Effector memory CD4-positive, alpha-beta T cell (primary cell): ENCODE data around the gene AKT2.

Experiments used
- DNase-seq, 3 donors: peaks; one replicate each; pipeline ENCODE4 v3.0.0-alpha.2; 2020
- H3K27ac ChIP-seq: 2 replicates; pipeline ENCODE4 v1.7.0; 2013; ENCODE audit warnings: mild to moderate bottlenecking, low read length, moderate library complexity; ENCODE audit not compliant: insufficient read depth, poor library complexity, severe bottlenecking
- H3K27me3 ChIP-seq: replicated peaks from 2 replicates; pipeline ENCODE4 v1.7.0; 2013; ENCODE audit warnings: mild to moderate bottlenecking, low read length; ENCODE audit not compliant: insufficient read depth, control insufficient read depth, poor library complexity, severe bottlenecking
- H3K36me3 ChIP-seq: 2 replicates; pipeline ENCODE4 v1.7.0; 2013; ENCODE audit warnings: mild to moderate bottlenecking, low read length, moderate library complexity; ENCODE audit not compliant: control insufficient read depth, insufficient read depth
- H3K4me1 ChIP-seq: 2 replicates; pipeline ENCODE4 v1.7.0; 2013; ENCODE audit warnings: low read length, mild to moderate bottlenecking; ENCODE audit not compliant: control insufficient read depth, insufficient read depth, poor library complexity, severe bottlenecking
- H3K4me3 ChIP-seq: 2 replicates; pipeline ENCODE4 v1.7.0; 2013; ENCODE audit warnings: low read length, low read depth, mild to moderate bottlenecking; ENCODE audit not compliant: insufficient read depth, poor library complexity, severe bottlenecking
- H3K9me3 ChIP-seq: 2 replicates; pipeline ENCODE4 v1.7.0; 2013; ENCODE audit warnings: mild to moderate bottlenecking, low read length, moderate library complexity; ENCODE audit not compliant: control insufficient read depth

The AKT2 gene

GRCh38 chr19:40213251-40213829 is 71.8 kb downstream of the AKT2 start:
- Histone ChIP-seq H3K9me3 (no peaks in the 10 kb centered on the region), H3K27me3 (peaks cover 24% of the 10 kb centered on the region), H3K27ac (no peak overlapping the region), H3K4me3 (no peak overlapping the region), H3K36me3 (no peaks in the 10 kb centered on the region), H3K4me1 (peaks cover 4% of the 10 kb centered on the region)
- no peak for DNase-seq

GRCh38 chr19:40210889-40211288 is 74.3 kb downstream of the AKT2 start:
- H3K9me3 ChIP-seq, result no peaks in the 10 kb centered on the region
- DNase-seq, result no peak
- H3K27me3 ChIP-seq, result peaks cover 2% of the 10 kb centered on the region
- no peaks in the 10 kb centered on the region for H3K4me1 ChIP-seq
- no peak overlapping the region for H3K27ac ChIP-seq
- no peaks in the 10 kb centered on the region for H3K36me3 ChIP-seq
- H3K4me3 ChIP-seq, result no peak overlapping the region

GRCh38 chr19:40208602-40209001 is 76.5 kb downstream of the AKT2 start:
- no peak overlapping the region for H3K4me3 ChIP-seq
- H3K9me3 ChIP-seq, result no peaks in the 10 kb centered on the region
- DNase-seq, result no peak
- no peaks in the 10 kb centered on the region for H3K36me3 ChIP-seq
- H3K27me3 ChIP-seq, result no peaks in the 10 kb centered on the region
- H3K27ac ChIP-seq, result no peak overlapping the region
- H3K4me1 ChIP-seq, result no peaks in the 10 kb centered on the region

- Histone ChIP-seq H3K4me1 (no peaks in the 10 kb centered on the region), H3K27me3 (no peaks in the 10 kb centered on the region), H3K27ac (no peak overlapping the region), H3K9me3 (no peaks in the 10 kb centered on the region), H3K4me3 (no peak overlapping the region), H3K36me3 (no peaks in the 10 kb centered on the region)
- DNase-seq, result no peak
Observed at GRCh38 chr19:40205760-40206159, 79.4 kb downstream of the AKT2 start.

GRCh38 chr19:40204381-40204780 is 80.8 kb downstream of the AKT2 start:
- DNase-seq, result no peak
- no peaks in the 10 kb centered on the region for H3K27me3 ChIP-seq
- H3K4me1 ChIP-seq, result no peaks in the 10 kb centered on the region
- no peak overlapping the region for H3K27ac ChIP-seq
- no peak overlapping the region for H3K4me3 ChIP-seq
- no peaks in the 10 kb centered on the region for H3K36me3 ChIP-seq
- no peaks in the 10 kb centered on the region for H3K9me3 ChIP-seq

GRCh38 chr19:40200341-40201099 is 84.6 kb downstream of the AKT2 start:
- Histone ChIP-seq H3K4me3 (no peak overlapping the region), H3K9me3 (no peaks in the 10 kb centered on the region), H3K27ac (no peak overlapping the region), H3K36me3 (no peaks in the 10 kb centered on the region), H3K4me1 (no peaks in the 10 kb centered on the region), H3K27me3 (no peaks in the 10 kb centered on the region)
- DNase-seq, result no peak

- H3K27ac ChIP-seq, result no peak overlapping the region
- no peaks in the 10 kb centered on the region for H3K36me3 ChIP-seq
Observed at GRCh38 chr19:40198272-40198990, 86.7 kb downstream of the AKT2 start.

GRCh38 chr19:40193587-40193849 is 91.6 kb downstream of the AKT2 start:
- Histone ChIP-seq H3K27me3 (no peaks in the 10 kb centered on the region), H3K4me1 (peaks cover 12% of the 10 kb centered on the region), H3K4me3 (no peak overlapping the region), H3K9me3 (no peaks in the 10 kb centered on the region), H3K36me3 (no peaks in the 10 kb centered on the region), H3K27ac (no peak overlapping the region)
- no peak for DNase-seq

More at GRCh38 chr19:40198272-40198990, 86.7 kb downstream of the AKT2 start:
- no peaks in the 10 kb centered on the region for H3K4me1 ChIP-seq
- H3K27me3 ChIP-seq, result no peaks in the 10 kb centered on the region
- no peak overlapping the region for H3K4me3 ChIP-seq
- DNase-seq, result no peak
- no peaks in the 10 kb centered on the region for H3K9me3 ChIP-seq

- no peak overlapping the region for H3K4me3 ChIP-seq
- H3K27me3 ChIP-seq, result no peaks in the 10 kb centered on the region
- no peaks in the 10 kb centered on the region for H3K9me3 ChIP-seq
- no peak for DNase-seq
- H3K27ac ChIP-seq, result no peak overlapping the region
- H3K36me3 ChIP-seq, result no peaks in the 10 kb centered on the region
- H3K4me1 ChIP-seq, result peaks cover 12% of the 10 kb centered on the region
Observed at GRCh38 chr19:40192758-40193586, 92.2 kb downstream of the AKT2 start.
